ENCODE measurements around the gene DAW1. TPM values are rescaled to one million over a fixed set of nuclear protein-coding genes. Genes with fewer than 3 reads are reported as not detected.
A peak's percentile ranks its signal among the peaks of the same experiment; 100 is the strongest.

The DAW1 gene
- total and polyA plus RNA-seq, 2 of the 13 experiments (the other 11 are each of a cell fraction or from before 2014, with no cell fraction given): not detected

DNA sequence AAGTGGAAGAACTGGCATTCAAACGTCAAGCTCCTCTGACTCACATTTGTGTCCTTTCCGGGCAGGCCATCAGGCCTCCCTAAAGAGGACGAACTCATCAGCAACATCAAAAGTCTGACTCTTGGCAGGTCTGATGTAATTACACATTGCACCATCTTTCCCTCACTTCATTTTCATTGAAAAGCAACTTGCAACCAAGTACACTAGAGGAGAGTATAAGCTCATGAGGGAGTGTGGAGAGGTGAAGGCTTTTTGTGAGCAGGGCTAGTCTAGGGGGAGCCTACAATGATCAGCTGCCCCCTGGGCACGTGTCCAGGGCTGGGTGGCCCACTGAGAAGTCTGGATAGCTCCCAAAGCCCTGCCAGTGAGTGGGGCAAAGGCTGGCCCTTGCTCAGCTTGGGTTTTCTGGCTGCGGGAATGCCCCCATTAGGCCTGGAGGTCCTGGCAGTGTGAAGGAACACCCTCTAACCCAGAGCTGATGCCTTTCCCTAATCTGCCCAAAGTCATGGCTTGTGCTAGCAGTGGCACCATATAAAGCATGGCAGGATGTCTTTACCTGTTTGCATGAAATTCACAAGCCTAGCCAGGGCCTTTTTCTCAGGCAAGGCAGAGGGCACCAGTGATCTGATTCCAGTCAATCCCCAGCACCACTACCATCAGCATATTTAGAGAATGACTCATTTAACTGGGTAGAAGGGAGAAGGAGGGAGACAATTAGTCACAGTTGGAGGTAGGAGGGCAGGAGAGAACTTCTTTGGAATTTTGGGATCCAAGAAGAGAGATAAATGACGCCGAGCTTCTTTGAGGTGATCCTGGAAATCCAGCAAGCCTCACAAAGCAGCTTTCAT, 8.5 kb upstream of the DAW1 start (continued):
- TF ChIP-seq KDM4B (CRISPR knock-in tag; IDR thresholded peaks at IDR 0.05): no peak
- TF ChIP-seq ZNF746 (CRISPR knock-in tag; IDR thresholded peaks at IDR 0.05): 0 out of 2 replicates have a peak, but pooled peaks have one; percentile 25
- TF ChIP-seq, protein P1, sequence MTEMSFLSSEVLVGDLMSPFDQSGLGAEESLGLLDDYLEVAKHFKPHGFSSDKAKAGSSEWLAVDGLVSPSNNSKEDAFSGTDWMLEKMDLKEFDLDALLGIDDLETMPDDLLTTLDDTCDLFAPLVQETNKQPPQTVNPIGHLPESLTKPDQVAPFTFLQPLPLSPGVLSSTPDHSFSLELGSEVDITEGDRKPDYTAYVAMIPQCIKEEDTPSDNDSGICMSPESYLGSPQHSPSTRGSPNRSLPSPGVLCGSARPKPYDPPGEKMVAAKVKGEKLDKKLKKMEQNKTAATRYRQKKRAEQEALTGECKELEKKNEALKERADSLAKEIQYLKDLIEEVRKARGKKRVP (CRISPR knock-in tag; IDR thresholded peaks at IDR 0.05): peak in 1 of 2 experiments; percentile 89; a peak in 2 of 4 replicates
- no peak for TF ChIP-seq ZBTB8A (CRISPR knock-in tag; IDR thresholded peaks at IDR 0.05; ENCODE audit: borderline replicate concordance, low read depth)
- TF ChIP-seq LCORL (IDR thresholded peaks at IDR 0.05): no peak
- peak; percentile 43; the same call in 1 of the 2 replicates for TF ChIP-seq LCORL (CRISPR knock-in tag; IDR thresholded peaks at IDR 0.05)
- TF ChIP-seq ISL2 (CRISPR knock-in tag; IDR thresholded peaks at IDR 0.05): no peak
- TF ChIP-seq ZNF335 (CRISPR knock-in tag; IDR thresholded peaks at IDR 0.05): peak; percentile 91
- no peak for TF ChIP-seq BHLHE40 (IDR thresholded peaks at IDR 0.05; ENCODE audit: low read length)
- TF ChIP-seq MAFF (IDR thresholded peaks at IDR 0.05; ENCODE audit: low read depth, low read length): peak; percentile 44; the same call in 1 of the 2 replicates
- TF ChIP-seq, protein P2, sequence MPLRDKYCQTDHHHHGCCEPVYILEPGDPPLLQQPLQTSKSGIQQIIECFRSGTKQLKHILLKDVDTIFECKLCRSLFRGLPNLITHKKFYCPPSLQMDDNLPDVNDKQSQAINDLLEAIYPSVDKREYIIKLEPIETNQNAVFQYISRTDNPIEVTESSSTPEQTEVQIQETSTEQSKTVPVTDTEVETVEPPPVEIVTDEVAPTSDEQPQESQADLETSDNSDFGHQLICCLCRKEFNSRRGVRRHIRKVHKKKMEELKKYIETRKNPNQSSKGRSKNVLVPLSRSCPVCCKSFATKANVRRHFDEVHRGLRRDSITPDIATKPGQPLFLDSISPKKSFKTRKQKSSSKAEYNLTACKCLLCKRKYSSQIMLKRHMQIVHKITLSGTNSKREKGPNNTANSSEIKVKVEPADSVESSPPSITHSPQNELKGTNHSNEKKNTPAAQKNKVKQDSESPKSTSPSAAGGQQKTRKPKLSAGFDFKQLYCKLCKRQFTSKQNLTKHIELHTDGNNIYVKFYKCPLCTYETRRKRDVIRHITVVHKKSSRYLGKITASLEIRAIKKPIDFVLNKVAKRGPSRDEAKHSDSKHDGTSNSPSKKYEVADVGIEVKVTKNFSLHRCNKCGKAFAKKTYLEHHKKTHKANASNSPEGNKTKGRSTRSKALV (CRISPR knock-in tag; IDR thresholded peaks at IDR 0.05): no peak
- no peak for TF ChIP-seq NCOA5 (CRISPR knock-in tag; IDR thresholded peaks at IDR 0.05)
- peak; percentile 26; the same call in 1 of the 2 replicates for TF ChIP-seq ZNF878 (CRISPR knock-in tag; IDR thresholded peaks at IDR 0.05)
- peak; percentile 91 for TF ChIP-seq FOSL2 (CRISPR knock-in tag; IDR thresholded peaks at IDR 0.05)
- TF ChIP-seq ZNF510 (CRISPR knock-in tag; IDR thresholded peaks at IDR 0.05; ENCODE audit: low read depth): no peak
- no peak for TF ChIP-seq ZNF552 (CRISPR knock-in tag; IDR thresholded peaks at IDR 0.05; ENCODE audit: borderline replicate concordance)
- TF ChIP-seq PLRG1 (conservative IDR thresholded peaks at IDR 0.05): no peak
- no peak for TF ChIP-seq ZNF207 (IDR thresholded peaks at IDR 0.05; ENCODE audit: borderline replicate concordance)
- no peak for TF ChIP-seq ZNF121 (CRISPR knock-in tag; IDR thresholded peaks at IDR 0.05)
- TF ChIP-seq, protein P3, sequence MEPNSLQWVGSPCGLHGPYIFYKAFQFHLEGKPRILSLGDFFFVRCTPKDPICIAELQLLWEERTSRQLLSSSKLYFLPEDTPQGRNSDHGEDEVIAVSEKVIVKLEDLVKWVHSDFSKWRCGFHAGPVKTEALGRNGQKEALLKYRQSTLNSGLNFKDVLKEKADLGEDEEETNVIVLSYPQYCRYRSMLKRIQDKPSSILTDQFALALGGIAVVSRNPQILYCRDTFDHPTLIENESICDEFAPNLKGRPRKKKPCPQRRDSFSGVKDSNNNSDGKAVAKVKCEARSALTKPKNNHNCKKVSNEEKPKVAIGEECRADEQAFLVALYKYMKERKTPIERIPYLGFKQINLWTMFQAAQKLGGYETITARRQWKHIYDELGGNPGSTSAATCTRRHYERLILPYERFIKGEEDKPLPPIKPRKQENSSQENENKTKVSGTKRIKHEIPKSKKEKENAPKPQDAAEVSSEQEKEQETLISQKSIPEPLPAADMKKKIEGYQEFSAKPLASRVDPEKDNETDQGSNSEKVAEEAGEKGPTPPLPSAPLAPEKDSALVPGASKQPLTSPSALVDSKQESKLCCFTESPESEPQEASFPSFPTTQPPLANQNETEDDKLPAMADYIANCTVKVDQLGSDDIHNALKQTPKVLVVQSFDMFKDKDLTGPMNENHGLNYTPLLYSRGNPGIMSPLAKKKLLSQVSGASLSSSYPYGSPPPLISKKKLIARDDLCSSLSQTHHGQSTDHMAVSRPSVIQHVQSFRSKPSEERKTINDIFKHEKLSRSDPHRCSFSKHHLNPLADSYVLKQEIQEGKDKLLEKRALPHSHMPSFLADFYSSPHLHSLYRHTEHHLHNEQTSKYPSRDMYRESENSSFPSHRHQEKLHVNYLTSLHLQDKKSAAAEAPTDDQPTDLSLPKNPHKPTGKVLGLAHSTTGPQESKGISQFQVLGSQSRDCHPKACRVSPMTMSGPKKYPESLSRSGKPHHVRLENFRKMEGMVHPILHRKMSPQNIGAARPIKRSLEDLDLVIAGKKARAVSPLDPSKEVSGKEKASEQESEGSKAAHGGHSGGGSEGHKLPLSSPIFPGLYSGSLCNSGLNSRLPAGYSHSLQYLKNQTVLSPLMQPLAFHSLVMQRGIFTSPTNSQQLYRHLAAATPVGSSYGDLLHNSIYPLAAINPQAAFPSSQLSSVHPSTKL (CRISPR knock-in tag; IDR thresholded peaks at IDR 0.05): peak; percentile 49; the same call in 1 of the 2 replicates
- peak; percentile 25; the same call in 1 of the 2 replicates for TF ChIP-seq KDM2A (CRISPR knock-in tag; IDR thresholded peaks at IDR 0.05; ENCODE audit: borderline replicate concordance, low read depth)
- TF ChIP-seq PPARG (CRISPR knock-in tag; conservative IDR thresholded peaks at IDR 0.05): peak; percentile 49; the same call in 1 of the 2 replicates
- TF ChIP-seq NCOA1 (CRISPR knock-in tag; IDR thresholded peaks at IDR 0.05): peak; percentile 47; the same call in 1 of the 2 replicates

Data from HepG2 (cell line).